IMR-90 (cell line): ENCODE data around the gene CYP21A2. TPM values are rescaled to one million over a fixed set of nuclear protein-coding genes. Genes with fewer than 3 reads are reported as not detected.

Experiments used
- ATAC-seq: fragments of 200-7000 bp; cut with Tn5 transposase; 2 replicates; pipeline ENCODE4 v1.9.1; 2020; ENCODE audit warnings: low read depth, mild to moderate bottlenecking, moderate library complexity
- BruUV-seq: library from RNA; stranded (reverse); fragments of 400-500 nt; replicated peaks from 2 replicates; lab custom pipeline; 2021; lab: Mats Ljungman, UMichigan
- CTCF ChIA-PET: fragments of 300-600 bp; formaldehyde crosslinking; extraction: SDS; loops from one replicate; lab custom pipeline; 2021; ENCODE audit warnings: antibody characterized with exemption; lab: Yijun Ruan, JAX
- POLR2A ChIA-PET: fragments of 300-600 bp; sonication (Branson Sonifier 250); formaldehyde crosslinking; loops from one replicate; lab custom pipeline; 2022; ENCODE audit warnings: antibody characterized with exemption; ENCODE audit not compliant: unreplicated experiment; lab: Charles Lee
- DNase-seq: peaks from one replicate; pipeline ENCODE4 v3.0.0; 2013
- H2AFZ ChIP-seq: replicated peaks from 2 replicates; pipeline ENCODE3; 2013; ENCODE audit warnings: low read length, mild to moderate bottlenecking; ENCODE audit not compliant: poor library complexity
- H2AK5ac ChIP-seq: 2 replicates; pipeline ENCODE4 v1.6.1; 2013; ENCODE audit warnings: low read depth, low read length, inconsistent platforms
- H2AK9ac ChIP-seq: replicated peaks from 2 replicates; pipeline ENCODE3; 2013; ENCODE audit warnings: mild to moderate bottlenecking, low read depth, low read length, moderate library complexity; ENCODE audit not compliant: poor library complexity
- H2BK120ac ChIP-seq: 2 replicates; pipeline ENCODE4 v1.6.1; 2013; ENCODE audit warnings: low read depth, low read length, inconsistent platforms
- H2BK15ac ChIP-seq: 3 replicates; pipeline ENCODE4 v1.6.1; 2013; ENCODE audit warnings: low read depth, low read length, inconsistent platforms
- H2BK20ac ChIP-seq: 2 replicates; pipeline ENCODE4 v1.6.1; 2013; ENCODE audit warnings: low read depth, mild to moderate bottlenecking, inconsistent platforms, low read length, moderate library complexity
- H2BK5ac ChIP-seq: 2 replicates; pipeline ENCODE4 v1.6.1; 2013; ENCODE audit warnings: mild to moderate bottlenecking, low read depth, low read length, inconsistent platforms; ENCODE audit not compliant: poor library complexity, severe bottlenecking
- H3K14ac ChIP-seq: replicated peaks from 2 replicates; pipeline ENCODE4 v1.6.1; 2013; ENCODE audit warnings: low read depth, low read length, inconsistent platforms
- H3K18ac ChIP-seq: 2 replicates; pipeline ENCODE4 v1.6.1; 2013; ENCODE audit warnings: low read depth, low read length, control low read depth
- H3K23ac ChIP-seq: 2 replicates; pipeline ENCODE4 v1.6.1; 2013; ENCODE audit warnings: low read depth, low read length, inconsistent platforms
- H3K27ac ChIP-seq: 2 replicates; pipeline ENCODE4 v1.5.1; 2013; ENCODE audit warnings: mild to moderate bottlenecking, control low read depth, low read length; ENCODE audit not compliant: insufficient read depth
- H3K27me3 ChIP-seq: 2 replicates; pipeline ENCODE4 v1.6.1; 2013; ENCODE audit warnings: low read length; ENCODE audit not compliant: control insufficient read depth, insufficient read depth
- H3K36me3 ChIP-seq: 2 replicates; pipeline ENCODE4 v1.6.1; 2013; ENCODE audit warnings: low read length, mixed read lengths; ENCODE audit not compliant: control insufficient read depth, insufficient read depth
- H3K4ac ChIP-seq: 2 replicates; pipeline ENCODE4 v1.6.1; 2013; ENCODE audit warnings: low read depth, low read length, inconsistent platforms
- H3K4me1 ChIP-seq: 2 replicates; pipeline ENCODE4 v1.6.1; 2013; ENCODE audit warnings: low read length, mixed read lengths; ENCODE audit not compliant: control insufficient read depth, insufficient read depth
- H3K4me2 ChIP-seq: 2 replicates; pipeline ENCODE4 v1.6.1; 2013; ENCODE audit warnings: low read depth, mild to moderate bottlenecking, control low read depth, low read length, moderate library complexity
- H3K4me3 ChIP-seq: 2 replicates; pipeline ENCODE4 v1.5.1; 2013; ENCODE audit warnings: low read depth, mild to moderate bottlenecking, control low read depth, low read length, moderate library complexity; ENCODE audit not compliant: insufficient read depth
- H3K56ac ChIP-seq: 2 replicates; pipeline ENCODE4 v1.6.1; 2013; ENCODE audit warnings: low read length, inconsistent platforms; ENCODE audit not compliant: insufficient read depth; ENCODE audit errors: extremely low read depth
- H3K79me1 ChIP-seq, 2 experiments: 2 replicates each; pipeline ENCODE4 v1.6.1; 2013; ENCODE audit warnings: low read length in 2 of 2, inconsistent platforms in 1 of 2, low read depth in 1 of 2
- H3K9ac ChIP-seq: 2 replicates; pipeline ENCODE4 v1.6.1; 2013; ENCODE audit warnings: low read depth, low read length, control low read depth
- H3K9me1 ChIP-seq: 2 replicates; pipeline ENCODE4 v1.6.1; 2013; ENCODE audit warnings: low read length, inconsistent platforms; ENCODE audit not compliant: insufficient read depth
- H3K9me3 ChIP-seq: 2 replicates; pipeline ENCODE4 v1.6.1; 2013; ENCODE audit warnings: low read length; ENCODE audit not compliant: control insufficient read depth, insufficient read depth
- H4K20me1 ChIP-seq: 2 replicates; pipeline ENCODE4 v1.6.1; 2013; ENCODE audit warnings: low read length, inconsistent platforms; ENCODE audit not compliant: insufficient read depth
- H4K5ac ChIP-seq: 2 replicates; pipeline ENCODE4 v1.6.1; 2013; ENCODE audit warnings: mild to moderate bottlenecking, low read depth, low read length, control low read depth
- H4K8ac ChIP-seq, 2 experiments: 2 replicates each; pipeline ENCODE4 v1.6.1; 2013; ENCODE audit warnings: low read depth in 2 of 2, low read length in 2 of 2, control low read depth in 1 of 2, inconsistent platforms in 1 of 2
- H4K91ac ChIP-seq: 2 replicates; pipeline ENCODE4 v1.6.1; 2013; ENCODE audit warnings: low read depth, low read length, inconsistent platforms; ENCODE audit not compliant: insufficient read depth
- BHLHE40 ChIP-seq: fragments of 150-350 bp; IDR thresholded peaks from 2 replicates; pipeline ENCODE4 v1.6.1; 2016; ENCODE audit warnings: mild to moderate bottlenecking, low read depth, low read length
- CEBPB ChIP-seq: IDR thresholded peaks from 2 replicates; pipeline ENCODE4 v1.6.1; 2012; ENCODE audit warnings: low read depth, low read length, improper control_type of control experiment
- CHD1 ChIP-seq: IDR thresholded peaks from 2 replicates; pipeline ENCODE4 v1.6.1; 2012; ENCODE audit warnings: low read depth, low read length, improper control_type of control experiment
- CTCF ChIP-seq: conservative IDR thresholded peaks from 2 replicates; pipeline ENCODE4 v1.5.1; 2012; ENCODE audit warnings: mild to moderate bottlenecking, low read depth, low read length, improper control_type of control experiment
- ELK1 ChIP-seq: fragments of 150-350 bp; IDR thresholded peaks from 2 replicates; pipeline ENCODE4 v1.6.1; 2016; ENCODE audit warnings: low read depth, mild to moderate bottlenecking, low read length, moderate library complexity, borderline replicate concordance
- FOS ChIP-seq: fragments of 150-350 bp; IDR thresholded peaks from 2 replicates; pipeline ENCODE4 v1.6.1; 2016; ENCODE audit warnings: low read depth, low read length
- MAFK ChIP-seq: IDR thresholded peaks from 2 replicates; pipeline ENCODE4 v1.6.1; 2012; ENCODE audit warnings: low read depth, low read length, improper control_type of control experiment
- MAZ ChIP-seq: IDR thresholded peaks from 2 replicates; pipeline ENCODE4 v1.6.1; 2012; ENCODE audit warnings: low read depth, mild to moderate bottlenecking, low read length, improper control_type of control experiment, moderate library complexity, borderline replicate concordance
- MXI1 ChIP-seq: IDR thresholded peaks from 2 replicates; pipeline ENCODE4 v1.6.1; 2012; ENCODE audit warnings: low read depth, mild to moderate bottlenecking, low read length, moderate library complexity, borderline replicate concordance
- NFE2L2 ChIP-seq: fragments of 150-350 bp; IDR thresholded peaks from 2 replicates; pipeline ENCODE4 v1.6.1; 2016; ENCODE audit warnings: low read depth, mild to moderate bottlenecking, low read length
- POLR2A ChIP-seq: IDR thresholded peaks from 2 replicates; pipeline ENCODE4 v1.6.1; 2012; ENCODE audit warnings: mild to moderate bottlenecking, low read depth, low read length
- RAD21 ChIP-seq: IDR thresholded peaks from 2 replicates; pipeline ENCODE4 v1.6.1; 2012; ENCODE audit warnings: low read length, improper control_type of control experiment
- RCOR1 ChIP-seq: IDR thresholded peaks from 2 replicates; pipeline ENCODE4 v1.6.1; 2012; ENCODE audit warnings: mild to moderate bottlenecking, low read length, improper control_type of control experiment; ENCODE audit not compliant: insufficient replicate concordance
- RFX5 ChIP-seq: IDR thresholded peaks from 2 replicates; pipeline ENCODE4 v1.8.0; 2012; ENCODE audit warnings: low read depth, mild to moderate bottlenecking, low read length, moderate library complexity
- SMC3 ChIP-seq: fragments of 150-350 bp; IDR thresholded peaks from 2 replicates; pipeline ENCODE4 v1.6.1; 2016; ENCODE audit warnings: low read depth, mild to moderate bottlenecking, antibody characterized with exemption, low read length, moderate library complexity
- USF2 ChIP-seq: fragments of 150-350 bp; IDR thresholded peaks from 2 replicates; pipeline ENCODE4 v1.6.1; 2017; ENCODE audit warnings: mild to moderate bottlenecking, antibody characterized with exemption, low read length, low read depth
- WGBS, 2 experiments: methylation state at CpG; one replicate each; pipeline versions ENCODE4 v1.1.5 to v1.1.7; 2013; ENCODE audit warnings: missing lambda C conversion rate in 2 of 2; ENCODE audit not compliant: insufficient read length in 1 of 2; ENCODE audit errors: extremely low coverage in 2 of 2; 5-methylcytosine and 5-hydroxymethylcytosine counted together
- dilution Hi-C: fragments of 300-500 bp; cut with HindIII; formaldehyde crosslinking; loops from one replicate; pipeline ENCODE4 v1.14.3; 2018; ENCODE audit warnings: low sequenced_read_pairs; ENCODE audit not compliant: unreplicated experiment
- in situ Hi-C: fragments of 300-500 bp; cut with MboI; formaldehyde crosslinking; loops from 3 replicates; pipeline ENCODE4 v1.14.3; 2019; ENCODE audit warnings: low sequenced_read_pairs, inconsistent platforms, mixed read lengths
- intact Hi-C: fragments of 100-400 bp; cut with micrococcal nuclease; formaldehyde crosslinking; loops from 2 replicates; pipeline ENCODE4 v1.10.0; 2022
- polyA plus RNA-seq, 3 experiments: library from polyadenylated mRNA; depleted of rRNA; stranded (reverse); fragments of >200 nt; gene quantifications; 2 replicates each; pipeline ENCODE4 v1.2.3, GENCODE V29; 2012; ENCODE audit warnings: low replicate concordance in 1 of 3
- total RNA-seq: library from RNA; depleted of rRNA; stranded (reverse); fragments of >200 nt; gene quantifications from 2 replicates; pipeline ENCODE4 v1.2.3, GENCODE V29; 2012

The CYP21A2 gene
- total and polyA plus RNA-seq, 2 of the 4 experiments (the other 2 are of a cell fraction): 0.03 TPM; not detected in 1

- Histone ChIP-seq H3K79me1 (no peaks in the 10 kb centered on the region), H2AK9ac (no peak overlapping the region), H2BK20ac (no peak overlapping the region), H3K4me3 (no peak overlapping the region), H4K5ac (no peak overlapping the region), H3K23ac (no peak overlapping the region), H2AK5ac (no peak overlapping the region), H3K4me2 (no peak overlapping the region), H2AFZ (no peak overlapping the region), H3K9ac (no peak overlapping the region), H2BK15ac (no peak overlapping the region), H3K27me3 (peaks cover 15% of the 10 kb centered on the region), H4K91ac (no peak overlapping the region), H4K8ac (no peak overlapping the region), H3K18ac (no peak overlapping the region), H3K4me1 (no peaks in the 10 kb centered on the region), H3K9me1 (0 out of 2 replicates have a peak, but pooled peaks cover 3% of the 10 kb centered on the region), H4K20me1 (0 out of 2 replicates have a peak, but pooled peaks cover 2% of the 10 kb centered on the region), H2BK120ac (no peak overlapping the region), H3K36me3 (no peaks in the 10 kb centered on the region), H3K14ac (no peak overlapping the region), H3K56ac (no peak overlapping the region), H3K27ac (no peak overlapping the region), H2BK5ac (no peak overlapping the region), H3K9me3 (no peaks in the 10 kb centered on the region), H3K4ac (no peak overlapping the region)
- in situ Hi-C loops (no loop called here), intact Hi-C loops (no loop called here), dilution Hi-C loops (no loop called here)
- no TSS peak for BruUV-seq
- WGBS, 2 experiments: 62% methylated on average over 3 of the region's 14 CpGs; no CpG with 5 or more reads in 1 of the 2 experiments
- ATAC-seq (no peak), DNase-seq (no peak)
- CTCF ChIA-PET: no interaction called here
- TF ChIP-seq CHD1 (no peak), MAZ (no peak), RCOR1 (no peak), FOS (no peak), MAFK (no peak), MXI1 (no peak), ELK1 (no peak), NFE2L2 (no peak), RFX5 (no peak), RAD21 (no peak), SMC3 (no peak), POLR2A (no peak), CEBPB (no peak), CTCF (no peak), BHLHE40 (no peak), USF2 (no peak)
- POLR2A ChIA-PET: no interaction called here
These were observed 30.7 kb downstream of the CYP21A2 start for GRCh38 chr6:32068867-32069266.
